Naive thymus-derived CD8-positive, alpha-beta T cell (primary cell): ENCODE measurements around the gene CDK19. TPM values are rescaled to one million over a fixed set of nuclear protein-coding genes. Genes with fewer than 3 reads are reported as not detected.
A peak's percentile ranks its signal among the peaks of the same experiment; 100 is the strongest.
"Not testable (repeated sequence)": the region's sequence is repeated elsewhere in the genome, so short reads cannot be mapped to it uniquely, and the experiment has no call there.

Experiments used
- ATAC-seq, 2 donors: fragments of 150-1000 bp; cut with Tn5 transposase in 1 of 2; sonication (Bioruptor Pico), chemical (Tn5 transposase) in 1 of 2; 1 replicate in 1 of 2; 2 replicates in 1 of 2; pipeline ENCODE4 v1.10.0; 2021; ENCODE audit warnings: mild to moderate bottlenecking in 2 of 2, moderate library complexity in 2 of 2
- POLR2A ChIA-PET: fragments of 350-600 bp; sonication (Branson Sonifier 250); formaldehyde crosslinking; loops from one replicate; lab custom pipeline; 2021; ENCODE audit warnings: antibody characterized with exemption; lab: Charles Lee
- DNase-seq, 10 donors: peaks; one replicate each; pipeline versions ENCODE4 v3.0.0 to v3.0.0-alpha.2; 2020 to 2022
- H3K27ac Mint-ChIP-seq, 10 donors: one replicate each; pipeline ENCODE4 v1.8.0; 2020 to 2022; ENCODE audit warnings: mild to moderate bottlenecking in 10 of 10, mixed read lengths in 10 of 10, moderate library complexity in 4 of 10, inconsistent platforms in 1 of 10
- H3K27me3 Mint-ChIP-seq, 5 donors: one replicate each; pipeline ENCODE4 v1.8.0; 2021 to 2022; ENCODE audit warnings: mixed read lengths in 5 of 5
- H3K36me3 Mint-ChIP-seq, 3 donors: one replicate each; pipeline ENCODE4 v1.8.0; 2020 to 2022; ENCODE audit warnings: mixed read lengths in 3 of 3, mild to moderate bottlenecking in 2 of 3, inconsistent platforms in 1 of 3
- H3K4me1 Mint-ChIP-seq, 4 donors: one replicate each; pipeline ENCODE4 v1.8.0; 2021 to 2022; ENCODE audit warnings: mixed read lengths in 4 of 4
- H3K4me3 Mint-ChIP-seq, 10 donors: one replicate each; pipeline ENCODE4 v1.8.0; 2020 to 2022; ENCODE audit warnings: mild to moderate bottlenecking in 10 of 10, mixed read lengths in 10 of 10, moderate library complexity in 6 of 10, inconsistent platforms in 1 of 10
- H3K9me3 Mint-ChIP-seq, 9 donors: one replicate each; pipeline ENCODE4 v1.8.0; 2020 to 2022; ENCODE audit warnings: mixed read lengths in 9 of 9, mild to moderate bottlenecking in 3 of 9, inconsistent platforms in 1 of 9, moderate library complexity in 1 of 9
- polyA plus RNA-seq, 3 donors: library from polyadenylated mRNA; unstranded; fragments of 300-500 nt; fragmentation: Illumina TruSeq; gene quantifications; one replicate each; pipeline ENCODE4 v1.2.3, GENCODE V29; 2021
- total RNA-seq, 8 experiments: library from RNA in 2 of 8; stranded (reverse) in 2 of 8; gene quantifications; one replicate each; pipeline ENCODE4 v1.2.3 and lab custom pipeline; 2021 to 2026

CDK19 gene
- total and polyA plus RNA-seq, 5 experiments from 2014 or later = 1.1 to 20.0 (median 2.1) TPM

DNA sequence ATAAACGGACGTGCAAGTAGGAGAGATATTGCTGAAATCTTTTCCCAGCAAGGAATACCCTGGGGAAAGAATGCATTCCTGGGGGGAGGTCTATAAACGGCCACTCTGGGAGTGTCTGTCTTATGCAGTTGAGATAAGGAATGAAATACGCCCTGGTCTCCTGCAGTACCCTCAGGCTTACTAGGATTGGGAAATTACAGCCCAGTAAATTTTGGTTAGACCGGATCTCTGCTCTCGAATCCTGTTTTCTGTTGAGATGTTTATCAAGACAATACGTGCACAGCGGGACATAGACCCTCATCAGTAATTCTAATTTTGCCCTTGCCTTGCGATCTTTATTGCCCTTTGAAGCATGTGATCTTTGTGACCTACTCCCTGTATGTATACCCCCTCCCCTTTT is 72.7 kb downstream of the CDK19 start:
- H3K27ac Mint-ChIP-seq, DNase-seq, H3K4me3 Mint-ChIP-seq, H3K27me3 Mint-ChIP-seq, POLR2A ChIA-PET, ATAC-seq, H3K4me1 Mint-ChIP-seq: not testable (repeated sequence)
- Mint-ChIP-seq H3K9me3 (peaks cover 0 to 32% (median 24%) of the 10 kb centered on the region in 9 donors), H3K36me3 (peaks cover 23 to 44% (median 36%) of the 10 kb centered on the region in 3 donors)

DNA sequence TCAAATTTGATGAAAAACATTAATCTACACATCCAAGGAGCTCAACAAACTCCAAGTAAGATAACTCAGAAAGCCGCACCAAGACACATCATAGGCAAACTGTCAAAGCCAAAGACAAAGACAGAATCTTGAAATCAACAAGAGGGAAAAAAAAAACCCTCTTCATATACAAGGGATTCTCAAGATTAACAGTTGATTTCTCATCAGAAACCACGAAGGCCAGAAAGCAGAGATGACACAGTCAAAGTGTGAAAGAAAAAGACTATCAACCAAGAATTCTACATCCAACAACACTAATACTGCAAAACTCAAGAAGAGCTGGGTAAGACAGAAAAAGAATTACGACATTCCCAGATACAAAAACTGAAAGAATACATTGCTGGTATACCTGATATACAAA is 73.8 kb downstream of the CDK19 start:
- POLR2A ChIA-PET = no interaction called here
- Mint-ChIP-seq H3K27ac (no peak overlapping the region), H3K36me3 (peaks cover 23 to 44% (median 35%) of the 10 kb centered on the region in 3 donors)

DNA sequence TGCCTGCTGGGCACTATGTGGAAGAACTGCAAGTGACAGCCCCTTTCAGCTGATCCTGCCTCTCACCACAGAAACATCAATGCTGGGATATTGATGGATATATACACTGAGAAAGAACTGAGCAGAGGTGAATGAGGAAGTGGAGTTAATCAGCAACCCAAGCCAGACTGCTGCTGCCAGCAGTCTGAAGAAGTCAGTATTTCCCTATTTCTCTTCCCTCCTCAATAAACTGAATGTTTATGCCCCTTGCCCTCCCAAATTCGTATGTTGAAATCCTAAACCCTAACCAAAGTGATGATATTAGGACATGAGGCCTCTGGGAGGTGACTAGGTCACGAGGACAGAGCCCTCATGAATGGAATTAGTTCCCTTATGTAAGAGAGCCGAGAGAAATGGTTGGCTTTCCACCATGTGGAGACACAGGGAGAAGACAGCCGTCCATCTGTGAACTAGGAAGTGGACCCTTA is 76.3 kb downstream of the CDK19 start:
- DNase-seq = no peak
- no peak for ATAC-seq
- Mint-ChIP-seq H3K36me3 (peaks cover 23 to 43% (median 33%) of the 10 kb centered on the region in 3 donors), H3K9me3 (peaks cover 0 to 32% (median 24%) of the 10 kb centered on the region in 9 donors), H3K4me1 (peaks cover 0 to 6% (median under 1%) of the 10 kb centered on the region in 4 donors), H3K4me3 (no peak overlapping the region), H3K27ac (peak overlapping the region in 1 of 10 donors; percentile 38), H3K27me3 (no peaks in the 10 kb centered on the region)
- POLR2A ChIA-PET = no interaction called here

More for the DNA sequence above, 73.8 kb downstream of the CDK19 start:
- H3K9me3 Mint-ChIP-seq = peaks cover 0 to 32% (median 24%) of the 10 kb centered on the region in 9 donors
- no peak for DNase-seq
- H3K4me1 Mint-ChIP-seq = peaks cover 0 to 6% (median 1%) of the 10 kb centered on the region in 4 donors
- H3K4me3 Mint-ChIP-seq = no peak overlapping the region
- ATAC-seq = no peak
- no peaks in the 10 kb centered on the region for H3K27me3 Mint-ChIP-seq

DNA sequence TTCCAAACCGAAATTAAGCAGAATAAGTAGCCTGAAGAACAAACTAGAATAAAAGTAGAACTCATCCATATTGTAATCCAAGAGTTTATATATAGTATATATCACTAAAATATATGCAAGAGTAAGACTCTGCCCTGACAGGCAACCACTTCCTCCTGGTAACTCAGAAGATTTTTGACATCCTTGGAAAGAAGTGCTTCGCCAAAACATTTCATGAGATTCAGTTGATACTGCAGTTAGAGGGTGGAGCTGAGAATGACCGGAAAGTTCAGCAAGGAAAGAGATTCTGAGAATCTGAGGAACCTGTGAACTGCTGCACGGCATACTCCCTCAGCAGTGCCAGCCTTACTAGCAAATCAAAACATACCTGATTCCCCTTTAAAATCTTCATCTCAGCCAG is 79.6 kb downstream of the CDK19 start:
- no peak for ATAC-seq
- Mint-ChIP-seq H3K4me1 (peaks cover 0 to 6% (median under 1%) of the 10 kb centered on the region in 4 donors), H3K4me3 (no peak overlapping the region), H3K27me3 (no peaks in the 10 kb centered on the region), H3K36me3 (peaks cover 4 to 20% (median 10%) of the 10 kb centered on the region in 3 donors), H3K9me3 (peaks cover 0 to 6% (median 4%) of the 10 kb centered on the region in 9 donors), H3K27ac (no peak overlapping the region)
- POLR2A ChIA-PET = no interaction called here
- no peak for DNase-seq

DNA sequence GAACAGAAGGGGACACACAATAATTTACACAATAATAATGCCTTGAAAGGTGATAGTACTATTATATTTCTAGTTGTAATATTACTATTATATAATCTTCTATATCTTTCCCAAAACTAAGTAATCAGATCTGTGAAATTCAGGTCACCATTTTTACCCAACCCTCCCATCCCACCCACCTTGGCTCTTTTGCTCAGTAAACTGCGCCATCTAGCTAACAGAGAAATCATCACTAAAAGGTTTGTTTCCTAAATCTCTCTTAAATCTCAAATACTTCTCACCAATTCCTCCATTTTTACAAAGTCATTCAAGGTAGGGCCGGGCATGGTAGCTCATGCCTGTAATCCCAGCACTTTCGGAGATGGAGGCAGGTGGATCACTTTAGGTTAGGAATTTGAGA is 83.4 kb downstream of the CDK19 start:
- DNase-seq (no peak), ATAC-seq (no peak)
- POLR2A ChIA-PET = no interaction called here
- Mint-ChIP-seq H3K27ac (no peak overlapping the region), H3K36me3 (peaks cover 0 to 13% (median 12%) of the 10 kb centered on the region in 3 donors), H3K27me3 (no peaks in the 10 kb centered on the region), H3K4me1 (peaks cover 0 to 5% (median under 1%) of the 10 kb centered on the region in 4 donors), H3K4me3 (no peak overlapping the region), H3K9me3 (no peaks in the 10 kb centered on the region)

DNA sequence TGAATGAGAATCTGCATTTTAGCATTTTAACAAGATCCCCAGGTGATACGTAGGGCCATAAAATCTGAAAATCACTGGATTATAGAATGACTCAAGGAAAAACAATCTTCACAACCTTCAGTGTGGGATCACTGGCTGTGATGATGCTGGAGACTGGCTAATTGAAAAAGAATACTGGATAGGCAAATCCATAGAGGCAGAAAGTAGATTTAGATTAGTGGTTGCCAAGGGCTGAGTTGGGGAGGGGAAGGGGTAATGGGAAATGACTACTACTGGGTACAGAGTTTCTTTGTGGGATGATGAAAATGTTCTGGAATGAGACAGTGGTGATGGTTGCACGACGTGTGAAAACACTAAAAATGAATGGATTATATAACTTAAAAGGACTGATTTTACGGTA is 84.1 kb downstream of the CDK19 start:
- Mint-ChIP-seq H3K4me3 (no peak overlapping the region), H3K36me3 (peaks cover 0 to 13% (median 12%) of the 10 kb centered on the region in 3 donors), H3K27me3 (no peaks in the 10 kb centered on the region), H3K4me1 (peaks cover 0 to 5% (median under 1%) of the 10 kb centered on the region in 4 donors), H3K9me3 (no peaks in the 10 kb centered on the region), H3K27ac (peak overlapping the region in 1 of 10 donors; percentile 79)
- ATAC-seq (no peak), DNase-seq (no peak)
- POLR2A ChIA-PET = no interaction called here

DNA sequence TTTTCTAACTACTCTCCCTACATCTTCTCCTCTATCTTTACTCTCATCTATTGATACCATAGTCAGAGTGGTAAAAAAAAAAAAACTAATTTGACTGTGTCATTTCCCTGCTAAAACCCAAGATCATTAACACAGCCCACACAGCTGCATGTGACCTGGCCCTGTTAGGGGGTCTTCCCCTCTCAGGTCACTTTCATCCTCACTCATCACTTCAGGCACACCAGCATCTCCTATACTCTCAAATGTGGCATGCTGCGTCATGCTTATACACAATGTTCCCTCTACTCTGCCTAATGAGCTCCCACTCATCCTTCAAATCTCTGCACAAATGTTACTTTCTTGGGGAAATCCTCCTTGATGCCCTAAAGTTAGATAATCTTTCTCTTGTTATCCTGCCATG is 86.8 kb downstream of the CDK19 start:
- H3K27ac Mint-ChIP-seq = peak overlapping the region in 2 of 10 donors; percentile 3 to 27
- no peak overlapping the region for H3K4me3 Mint-ChIP-seq
- no peaks in the 10 kb centered on the region for H3K9me3 Mint-ChIP-seq
- peaks cover 0 to 8% (median 7%) of the 10 kb centered on the region in 3 donors for H3K36me3 Mint-ChIP-seq
- H3K27me3 Mint-ChIP-seq = no peaks in the 10 kb centered on the region
- peaks cover 0 to 5% (median under 1%) of the 10 kb centered on the region in 4 donors for H3K4me1 Mint-ChIP-seq
- POLR2A ChIA-PET = no interaction called here
- DNase-seq (no peak), ATAC-seq (no peak)

DNA sequence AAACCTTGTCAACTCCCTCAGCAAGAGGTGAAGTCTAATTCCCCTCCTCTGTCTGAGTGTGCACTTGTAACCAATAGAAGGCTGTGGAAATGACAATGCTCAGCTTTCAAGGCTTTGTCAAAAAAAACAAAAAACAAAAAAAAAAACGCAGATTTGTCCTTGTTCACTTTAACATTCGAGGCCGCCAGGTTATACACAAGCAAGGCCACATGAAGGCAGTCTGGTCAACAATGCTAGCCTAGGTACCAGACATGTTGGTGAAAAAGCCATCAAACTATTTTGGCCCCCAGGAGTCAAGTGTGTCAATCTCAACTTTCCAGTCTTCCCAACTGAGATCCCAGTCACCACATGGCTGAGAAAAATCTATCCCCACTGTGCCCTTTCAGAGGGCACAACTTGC is 92.3 kb downstream of the CDK19 start:
- ATAC-seq (no peak), DNase-seq (no peak)
- Mint-ChIP-seq H3K9me3 (no peaks in the 10 kb centered on the region), H3K36me3 (peaks cover 0 to 17% (median 9%) of the 10 kb centered on the region in 3 donors), H3K4me1 (peaks cover 0 to 2% (median 0%) of the 10 kb centered on the region in 4 donors), H3K27ac (no peak overlapping the region), H3K27me3 (no peaks in the 10 kb centered on the region), H3K4me3 (no peak overlapping the region)
- POLR2A ChIA-PET = no interaction called here

DNA sequence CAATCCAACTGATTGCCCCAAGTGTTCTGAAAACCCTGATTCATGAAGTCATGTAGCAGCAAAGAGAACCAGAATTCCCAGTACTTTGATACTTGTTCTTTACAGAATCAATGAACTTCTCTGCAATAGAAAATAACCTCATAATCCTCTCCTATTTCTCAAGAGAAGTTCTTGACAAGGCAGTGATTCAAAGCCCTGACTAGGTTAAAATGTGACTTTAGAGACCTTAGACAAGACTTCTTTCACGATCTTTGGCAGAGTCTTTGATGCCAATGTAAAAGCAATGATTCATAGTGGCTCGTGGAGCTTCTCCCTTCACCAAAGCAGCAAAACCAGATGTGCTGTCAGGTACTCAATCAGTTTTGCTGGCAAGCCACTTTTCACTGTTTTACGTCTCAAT is 95.2 kb downstream of the CDK19 start:
- Mint-ChIP-seq H3K36me3 (peaks cover 0 to 13% (median 12%) of the 10 kb centered on the region in 3 donors), H3K4me3 (no peak overlapping the region), H3K27ac (no peak overlapping the region), H3K27me3 (no peaks in the 10 kb centered on the region), H3K4me1 (no peaks in the 10 kb centered on the region), H3K9me3 (no peaks in the 10 kb centered on the region)
- ATAC-seq (no peak), DNase-seq (no peak)
- POLR2A ChIA-PET = no interaction called here

DNA sequence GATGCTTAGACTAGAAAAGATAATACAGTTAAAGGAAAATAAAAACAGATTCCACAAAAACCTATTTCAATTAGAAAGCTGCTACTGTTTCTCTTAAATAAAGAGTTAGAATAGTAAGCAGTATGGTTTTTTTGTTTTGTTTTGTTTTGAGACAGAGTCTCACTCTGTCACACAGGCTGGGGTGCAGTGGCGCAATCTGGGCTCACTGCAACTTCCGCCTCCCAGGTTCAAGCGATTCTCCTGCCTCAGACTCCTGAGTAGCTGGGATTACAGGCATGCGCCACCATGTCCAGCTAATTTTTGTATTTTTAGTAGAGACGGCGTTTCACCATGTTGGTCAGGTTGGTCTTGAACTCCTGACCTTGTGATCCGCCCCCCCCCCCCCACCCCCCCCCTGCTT is 95.7 kb downstream of the CDK19 start:
- ATAC-seq, H3K27me3 Mint-ChIP-seq: not testable (repeated sequence)

DNA sequence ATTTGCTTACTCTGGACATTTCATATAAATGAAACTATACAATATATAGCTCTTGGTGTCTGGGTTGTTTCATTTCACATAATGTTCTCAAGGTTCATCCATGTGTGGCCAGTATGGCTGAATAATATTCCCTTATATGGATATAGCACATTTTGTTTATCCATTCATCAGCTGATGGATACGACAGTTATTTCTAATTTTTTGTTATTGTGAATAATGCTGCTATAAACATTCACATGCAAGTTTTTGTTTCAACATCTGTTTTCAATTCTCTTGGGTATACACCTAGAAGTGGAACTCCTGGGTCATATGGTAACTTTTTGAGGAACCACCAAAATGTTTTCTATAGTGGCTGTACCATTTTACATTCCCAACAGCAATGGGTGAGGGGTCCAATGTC is 101.1 kb downstream of the CDK19 start:
- H3K27me3 Mint-ChIP-seq = no peaks in the 10 kb centered on the region
- ATAC-seq = no peak
- no peak overlapping the region for H3K27ac Mint-ChIP-seq
- H3K4me1 Mint-ChIP-seq = peaks cover 0 to 5% (median 0%) of the 10 kb centered on the region in 4 donors
- peaks cover 6 to 8% (median 7%) of the 10 kb centered on the region in 3 donors for H3K36me3 Mint-ChIP-seq
- no peak overlapping the region for H3K4me3 Mint-ChIP-seq
- no peak for DNase-seq
- POLR2A ChIA-PET = no interaction called here
- no peaks in the 10 kb centered on the region for H3K9me3 Mint-ChIP-seq

More for the DNA sequence above, 95.7 kb downstream of the CDK19 start:
- POLR2A ChIA-PET = interaction anchor here (1.1 kb wide), 1 partner anchor 155 kb away, joined by 3 read pairs; the partner anchor contains the start of gene AMD1
- H3K27ac Mint-ChIP-seq, DNase-seq, H3K9me3 Mint-ChIP-seq, H3K4me3 Mint-ChIP-seq, H3K4me1 Mint-ChIP-seq: not testable (repeated sequence)
- peaks cover 0 to 13% (median 12%) of the 10 kb centered on the region in 3 donors for H3K36me3 Mint-ChIP-seq

DNA sequence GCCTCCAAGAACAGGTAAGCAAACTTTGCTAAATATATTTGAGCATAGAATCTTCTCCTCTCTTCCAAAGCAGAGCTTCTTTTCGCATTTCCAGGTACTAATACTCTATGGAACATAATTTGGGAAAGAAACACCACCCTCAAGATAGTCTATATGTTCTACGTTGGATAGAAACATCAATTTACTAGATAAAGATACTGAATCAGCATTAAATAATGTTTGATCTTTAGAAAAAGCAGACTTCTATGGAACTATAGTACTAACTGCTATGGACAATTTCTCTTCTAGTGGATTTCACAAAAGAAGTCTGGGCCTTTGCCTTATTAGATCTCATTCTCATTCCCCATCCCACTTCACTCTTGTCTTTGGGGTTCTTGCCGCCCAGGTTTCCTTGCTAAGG is 103.0 kb downstream of the CDK19 start:
- ATAC-seq (no peak), DNase-seq (no peak)
- no peak overlapping the region for H3K4me3 Mint-ChIP-seq
- POLR2A ChIA-PET = no interaction called here
- peaks cover 3 to 6% (median 5%) of the 10 kb centered on the region in 3 donors for H3K36me3 Mint-ChIP-seq
- peaks cover 0 to 5% (median 2%) of the 10 kb centered on the region in 4 donors for H3K4me1 Mint-ChIP-seq
- no peaks in the 10 kb centered on the region for H3K9me3 Mint-ChIP-seq
- H3K27me3 Mint-ChIP-seq = no peaks in the 10 kb centered on the region
- H3K27ac Mint-ChIP-seq = peak overlapping the region in 1 of 10 donors; percentile 68

DNA sequence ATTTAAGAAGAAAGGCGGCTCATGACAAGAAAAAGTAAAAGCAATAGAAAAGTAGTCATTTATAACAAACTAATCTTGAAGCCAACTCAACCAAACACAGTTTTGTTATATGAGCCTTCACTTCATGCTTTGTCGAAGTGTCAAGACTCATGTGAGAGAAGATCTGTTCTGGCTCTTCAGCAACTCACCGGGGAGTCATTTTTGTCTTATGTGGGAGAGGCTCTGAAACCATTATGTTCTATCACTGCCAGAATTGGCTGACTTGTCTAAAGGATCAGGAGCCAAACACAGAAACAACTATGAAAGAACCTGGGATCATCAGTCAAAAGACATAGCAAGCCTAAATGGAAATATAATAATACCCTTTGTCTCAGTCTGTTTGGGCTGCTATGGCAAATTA is 105.2 kb downstream of the CDK19 start:
- Mint-ChIP-seq H3K27me3 (no peaks in the 10 kb centered on the region), H3K9me3 (no peaks in the 10 kb centered on the region), H3K27ac (no peak overlapping the region), H3K4me3 (no peak overlapping the region), H3K36me3 (peaks cover 3 to 6% (median 5%) of the 10 kb centered on the region in 3 donors), H3K4me1 (peaks cover 0 to 5% (median 3%) of the 10 kb centered on the region in 4 donors)
- POLR2A ChIA-PET = interaction anchor here (0.5 kb wide), 1 partner anchor 142 kb away, joined by 3 read pairs; no protein-coding TSS in a partner anchor
- ATAC-seq = no peak
- DNase-seq = no peak
